Measurements from ENCODE around the gene ABCC1.
"Not testable (repeated sequence)": the region's sequence is repeated elsewhere in the genome, so short reads cannot be mapped to it uniquely, and the experiment has no call there.

ABCC1 gene

DNA sequence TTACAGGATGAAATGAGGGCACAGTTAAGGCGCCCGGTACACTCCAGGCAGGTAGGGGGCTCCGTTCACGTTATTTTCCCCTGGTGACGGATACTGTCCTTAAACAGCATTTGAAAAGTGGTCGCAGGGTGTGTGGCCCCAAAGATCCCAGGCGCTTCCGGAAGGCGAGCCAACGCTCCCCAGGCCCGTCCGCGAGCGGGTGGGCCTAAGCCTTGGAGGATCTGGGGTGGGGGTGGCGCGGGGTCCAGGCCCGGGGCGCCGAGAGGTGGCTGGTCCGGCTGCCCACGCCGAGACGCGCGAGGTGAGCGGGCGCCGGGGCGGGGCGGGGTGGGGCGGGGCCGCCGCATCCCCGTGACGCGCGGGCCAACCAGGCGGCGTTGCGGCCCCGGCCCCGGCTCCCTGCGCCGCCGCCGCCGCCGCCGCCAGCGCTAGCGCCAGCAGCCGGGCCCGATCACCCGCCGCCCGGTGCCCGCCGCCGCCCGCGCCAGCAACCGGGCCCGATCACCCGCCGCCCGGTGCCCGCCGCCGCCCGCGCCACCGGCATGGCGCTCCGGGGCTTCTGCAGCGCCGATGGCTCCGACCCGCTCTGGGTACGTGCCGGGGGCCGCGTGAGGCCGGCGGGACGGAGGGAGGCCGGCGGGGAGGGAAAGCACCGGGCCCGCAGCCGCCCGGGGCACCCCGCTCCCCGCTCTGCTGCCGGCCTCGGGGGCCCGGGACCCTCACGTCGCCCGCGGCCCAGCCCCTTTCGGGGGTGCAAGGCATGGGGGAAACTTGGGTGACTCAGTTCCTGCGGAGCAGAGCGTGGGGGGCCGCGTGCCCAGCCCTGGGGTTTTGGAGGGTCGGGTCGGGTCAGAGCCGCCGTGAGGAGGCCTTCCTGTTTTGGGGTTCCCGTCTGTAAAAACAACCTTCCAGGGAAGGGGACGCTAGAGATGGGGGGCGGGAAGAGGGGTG lies at the start of gene ABCC1:
Gene ABCC1 (plus strand): TSS at position 407 of the 951 bp plus-strand sequence. CDS start 136 bp downstream, at position 543.
- Mint-ChIP-seq H3K4me3 (peak within 1 kb of the TSS; percentile 99), H3K27ac (peak within 1 kb of the TSS; percentile 99), H3K27me3 (no peaks in the 10 kb centered on the region), H3K36me3 (peaks cover 2 to 9% of the 10 kb centered on the region in 2 donors), H3K4me1 (peaks cover 30 to 53% of the 10 kb centered on the region in 2 donors), H3K9me3 (no peaks in the 10 kb centered on the region)
- ATAC-seq (replicated peaks) (peak; percentile 73 to 74), DNase-seq (peak; percentile 24)

DNA sequence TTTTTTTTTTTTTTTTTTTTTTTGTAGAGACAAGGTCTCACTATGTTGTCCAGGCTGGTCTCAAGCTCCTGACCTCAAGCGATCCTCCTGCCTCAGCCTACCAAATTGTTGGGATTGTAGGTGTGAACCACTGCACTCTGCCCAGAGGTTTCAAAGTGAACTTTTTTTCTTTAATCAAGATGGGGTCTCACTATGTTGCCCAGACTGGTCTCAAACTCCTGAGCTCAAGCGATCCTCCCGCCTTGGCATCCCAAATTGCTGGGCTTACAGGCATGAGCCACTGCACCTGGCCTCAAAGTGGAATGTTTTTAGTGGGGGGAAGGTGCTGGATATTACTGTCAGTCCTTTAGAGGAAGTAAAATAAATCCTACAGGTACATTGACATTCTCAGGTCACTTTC lies 49.1 kb upstream of the ABCC1 start:
- Mint-ChIP-seq H3K4me3 (no peak overlapping the region), H3K27ac (no peak overlapping the region), H3K27me3 (no peaks in the 10 kb centered on the region), H3K4me1 (peaks cover 14 to 19% of the 10 kb centered on the region in 2 donors), H3K9me3 (no peaks in the 10 kb centered on the region), H3K36me3 (no peaks in the 10 kb centered on the region)
- DNase-seq (no peak), ATAC-seq (replicated peaks) (no peak)

DNA sequence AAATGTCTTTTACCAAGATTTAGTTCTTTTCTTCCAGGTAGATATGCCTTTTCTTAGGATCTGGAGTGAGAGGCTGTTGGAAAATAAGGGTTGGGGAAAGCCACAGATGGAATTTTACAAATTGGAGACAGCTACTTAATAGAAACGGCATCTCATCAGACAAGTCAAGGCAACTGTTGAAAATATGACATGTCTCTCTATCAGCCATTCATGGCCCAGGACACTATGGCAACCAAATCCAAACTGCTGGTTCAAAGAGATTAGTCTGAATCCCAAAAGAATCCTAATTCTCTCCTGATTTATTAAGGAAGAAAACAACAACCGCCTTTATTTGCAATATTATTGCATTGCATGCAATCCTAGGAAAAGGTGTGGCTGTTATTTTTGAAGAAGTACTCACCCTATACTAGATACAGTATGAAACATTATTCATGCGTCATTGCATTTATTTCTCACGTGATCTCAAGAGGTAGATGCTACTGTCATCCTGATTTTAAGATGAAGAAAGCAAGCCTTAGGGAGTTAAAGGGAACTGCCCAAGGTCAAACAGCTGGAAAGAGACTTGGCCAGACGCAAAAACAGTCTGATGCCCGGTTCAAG lies 48.4 kb upstream of the ABCC1 start:
- Mint-ChIP-seq H3K9me3 (no peaks in the 10 kb centered on the region), H3K36me3 (no peaks in the 10 kb centered on the region), H3K4me3 (no peak overlapping the region), H3K4me1 (peaks cover 14 to 19% of the 10 kb centered on the region in 2 donors), H3K27ac (no peak overlapping the region), H3K27me3 (no peaks in the 10 kb centered on the region)
- ATAC-seq (replicated peaks) (no peak), DNase-seq (no peak)

DNA sequence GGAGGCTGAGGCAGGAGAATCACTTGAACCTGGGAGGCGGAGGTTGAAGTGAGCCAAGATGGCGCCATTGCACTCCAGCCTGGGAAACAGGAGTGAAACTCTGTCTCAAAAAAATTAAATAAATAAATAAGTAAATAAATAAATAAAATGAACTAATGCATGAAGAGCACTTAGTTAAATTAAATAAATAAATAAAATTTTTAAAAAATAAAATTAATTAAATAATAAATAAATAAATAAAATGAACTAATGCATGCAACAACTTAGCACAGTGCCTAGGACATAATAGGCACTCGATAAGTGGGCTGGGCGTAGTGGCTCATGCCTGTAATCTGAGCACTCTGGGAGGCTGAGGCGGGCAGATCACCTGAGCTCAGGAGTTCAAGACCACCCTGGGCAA lies 45.5 kb upstream of the ABCC1 start:
- no peak for DNase-seq
- no peak overlapping the region for H3K27ac Mint-ChIP-seq

GRCh38 chr16:15906439-15906838 lies 43.0 kb upstream of the ABCC1 start:
- DNase-seq (no peak), ATAC-seq (replicated peaks) (no peak)
- peaks cover 5 to 8% of the 10 kb centered on the region in 2 donors for H3K4me1 Mint-ChIP-seq
- peaks cover 2 to 5% of the 10 kb centered on the region in 2 donors for H3K9me3 Mint-ChIP-seq
- no peaks in the 10 kb centered on the region for H3K36me3 Mint-ChIP-seq
- H3K27ac Mint-ChIP-seq: no peak overlapping the region
- no peak overlapping the region for H3K4me3 Mint-ChIP-seq
- no peaks in the 10 kb centered on the region for H3K27me3 Mint-ChIP-seq

More for the DNA sequence above, 45.5 kb upstream of the ABCC1 start:
- Mint-ChIP-seq H3K36me3 (no peaks in the 10 kb centered on the region), H3K27me3 (no peaks in the 10 kb centered on the region), H3K4me3 (no peak overlapping the region), H3K4me1 (peaks cover 7 to 15% of the 10 kb centered on the region in 2 donors), H3K9me3 (no peaks in the 10 kb centered on the region)
- ATAC-seq (replicated peaks): no peak

DNA sequence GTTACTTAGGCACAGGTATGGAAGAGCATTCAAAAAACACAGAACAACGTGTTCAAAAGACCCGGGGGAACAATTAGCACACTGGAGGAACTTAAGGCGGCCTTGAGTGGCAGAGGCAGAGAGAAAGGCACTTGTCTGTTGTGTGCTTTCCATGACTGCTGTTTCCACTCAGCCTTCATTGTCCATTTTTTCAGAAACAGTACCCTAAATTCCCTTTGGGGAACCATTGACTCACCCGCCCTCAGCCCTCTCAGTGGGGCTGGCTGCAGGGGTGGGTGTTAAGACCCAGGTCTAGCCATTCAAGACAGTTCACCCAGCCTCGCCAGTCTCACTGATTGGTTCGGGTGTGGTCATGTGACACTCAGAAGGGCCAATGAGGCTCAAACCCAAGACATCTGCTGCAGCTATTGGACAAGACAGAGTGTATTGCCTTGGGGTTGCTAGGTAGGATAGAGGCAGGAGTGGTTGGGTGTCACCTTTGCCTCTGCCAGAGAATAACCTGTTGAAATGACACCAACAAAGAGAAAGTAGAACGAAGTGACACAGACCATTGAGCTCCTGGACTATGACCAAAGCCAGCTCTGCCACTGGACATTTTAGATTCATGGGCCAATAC lies 41.4 kb upstream of the ABCC1 start:
- H3K4me3 Mint-ChIP-seq: no peak overlapping the region
- no peak overlapping the region for H3K27ac Mint-ChIP-seq
- no peaks in the 10 kb centered on the region for H3K36me3 Mint-ChIP-seq
- H3K27me3 Mint-ChIP-seq: no peaks in the 10 kb centered on the region
- DNase-seq (peak; percentile 60), ATAC-seq (replicated peaks) (peak; percentile 99 to 100)
- peaks cover 7 to 14% of the 10 kb centered on the region in 2 donors for H3K4me1 Mint-ChIP-seq
- H3K9me3 Mint-ChIP-seq: peaks cover 2 to 5% of the 10 kb centered on the region in 2 donors

- Mint-ChIP-seq H3K4me3 (no peak overlapping the region), H3K27ac (peak overlapping the region; percentile 15), H3K4me1 (peaks cover 7 to 16% of the 10 kb centered on the region in 2 donors), H3K27me3 (no peaks in the 10 kb centered on the region), H3K36me3 (no peaks in the 10 kb centered on the region), H3K9me3 (peaks cover 2 to 5% of the 10 kb centered on the region in 2 donors)
- ATAC-seq (replicated peaks) (no peak), DNase-seq (no peak)
Measured at GRCh38 chr16:15911198-15911597, 38.2 kb upstream of the ABCC1 start.

GRCh38 chr16:15913046-15913698 lies 36.2 kb upstream of the ABCC1 start:
- Mint-ChIP-seq H3K36me3 (no peaks in the 10 kb centered on the region), H3K4me1 (peaks cover 4 to 10% of the 10 kb centered on the region in 2 donors), H3K9me3 (peaks cover 2 to 5% of the 10 kb centered on the region in 2 donors), H3K4me3 (no peak overlapping the region), H3K27ac (peak overlapping the region; percentile 44), H3K27me3 (no peaks in the 10 kb centered on the region)
- ATAC-seq (replicated peaks) (no peak), DNase-seq (no peak)

DNA sequence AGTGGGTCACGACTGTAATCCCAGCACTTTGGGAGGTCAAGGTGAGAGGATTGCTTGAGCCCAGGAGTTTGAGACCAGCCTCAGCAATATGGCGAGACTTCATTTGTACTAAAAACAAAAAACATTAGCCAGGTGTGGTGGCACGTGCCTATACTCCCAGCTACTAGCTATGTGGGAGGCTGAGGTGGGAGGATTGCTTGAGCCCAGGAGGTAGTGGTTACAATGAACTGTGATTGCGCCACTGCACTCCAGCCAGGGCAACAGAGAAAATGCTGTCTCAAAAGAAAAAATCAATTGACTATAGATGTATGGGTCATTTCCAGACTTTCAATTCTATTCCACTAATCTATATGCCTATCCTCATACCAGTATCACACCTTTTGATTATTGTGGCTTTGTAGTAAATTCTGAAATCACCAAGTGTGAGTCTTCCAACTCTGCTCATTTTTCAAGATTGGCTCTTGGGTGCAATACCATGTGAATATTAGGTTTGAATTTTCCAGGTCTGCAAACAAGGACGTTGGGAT lies 33.8 kb upstream of the ABCC1 start:
- ATAC-seq (replicated peaks): no peak
- Mint-ChIP-seq H3K36me3 (no peaks in the 10 kb centered on the region), H3K4me1 (peaks cover 4 to 8% of the 10 kb centered on the region in 2 donors), H3K9me3 (peaks cover 2 to 5% of the 10 kb centered on the region in 2 donors), H3K27me3 (no peaks in the 10 kb centered on the region), H3K27ac (no peak overlapping the region), H3K4me3 (no peak overlapping the region)
- DNase-seq: no peak

DNA sequence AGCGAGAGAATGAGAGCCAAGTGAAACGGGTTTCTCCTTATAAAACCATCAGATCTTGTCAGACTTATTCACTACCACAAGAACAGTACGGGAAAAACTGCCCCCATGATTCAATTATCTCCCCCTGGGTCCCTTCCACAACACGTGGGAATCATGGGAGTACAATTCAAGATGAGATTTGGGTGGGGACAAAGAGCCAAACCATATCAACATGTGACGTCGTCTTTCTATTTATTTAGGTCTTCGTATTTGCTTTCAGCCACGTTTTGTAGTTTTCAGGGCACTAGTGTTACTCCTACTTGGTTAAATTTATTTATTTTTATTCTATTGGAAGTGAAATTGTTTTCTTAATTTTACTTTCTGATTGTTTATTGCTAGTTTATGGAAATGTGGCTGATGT lies 33.1 kb upstream of the ABCC1 start:
- ATAC-seq (replicated peaks): no peak
- no peak for DNase-seq
- no peaks in the 10 kb centered on the region for H3K27me3 Mint-ChIP-seq
- H3K9me3 Mint-ChIP-seq: peaks cover 0 to under 1% of the 10 kb centered on the region in 2 donors
- no peaks in the 10 kb centered on the region for H3K36me3 Mint-ChIP-seq
- H3K4me3 Mint-ChIP-seq: no peak overlapping the region
- H3K4me1 Mint-ChIP-seq: peaks cover 2 to 8% of the 10 kb centered on the region in 2 donors
- no peak overlapping the region for H3K27ac Mint-ChIP-seq

DNA sequence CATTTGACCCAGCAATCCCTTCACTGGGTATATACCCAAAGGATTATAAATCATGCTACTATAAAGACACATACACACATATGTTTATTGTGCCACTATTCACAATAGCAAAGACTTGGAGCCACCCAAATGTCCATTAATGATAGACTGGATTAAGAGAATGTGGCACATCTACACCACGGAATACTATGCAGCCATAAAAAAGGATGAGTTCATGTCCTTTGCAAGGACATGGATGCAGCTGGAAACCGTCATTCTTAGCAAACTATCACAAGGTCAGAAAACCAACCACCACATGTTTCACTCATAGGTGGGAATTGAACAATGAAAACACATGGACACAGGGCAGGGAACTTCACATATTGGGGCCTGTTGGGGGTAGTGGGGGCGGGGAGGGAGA lies 31.1 kb upstream of the ABCC1 start:
- H3K27me3 Mint-ChIP-seq; DNase-seq; H3K27ac Mint-ChIP-seq; H3K4me1 Mint-ChIP-seq; H3K4me3 Mint-ChIP-seq; H3K36me3 Mint-ChIP-seq; ATAC-seq (replicated peaks); H3K9me3 Mint-ChIP-seq: not testable (repeated sequence)

DNA sequence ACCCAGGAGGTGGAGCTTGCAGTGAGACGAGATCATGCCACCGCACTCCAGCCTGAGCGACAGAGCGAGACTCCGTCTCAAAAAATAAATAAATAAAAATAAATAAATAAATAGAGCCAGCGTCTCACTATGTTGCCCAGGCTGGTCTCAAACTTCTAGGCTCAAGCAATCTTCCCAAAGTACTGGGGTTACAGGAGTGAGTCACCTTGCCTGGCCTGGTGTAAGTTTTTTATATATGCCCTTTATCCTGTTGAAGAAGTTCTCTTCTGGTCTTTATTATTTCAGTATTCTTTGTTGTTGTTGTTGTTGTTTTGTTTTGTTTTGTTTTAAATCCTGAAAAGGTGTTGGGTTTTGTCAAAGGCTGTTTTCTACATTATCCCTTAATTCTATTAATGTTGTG lies 30.1 kb upstream of the ABCC1 start:
- no peak overlapping the region for H3K4me3 Mint-ChIP-seq
- no peaks in the 10 kb centered on the region for H3K9me3 Mint-ChIP-seq
- no peaks in the 10 kb centered on the region for H3K36me3 Mint-ChIP-seq
- H3K4me1 Mint-ChIP-seq: no peaks in the 10 kb centered on the region
- DNase-seq: no peak
- H3K27me3 Mint-ChIP-seq: no peaks in the 10 kb centered on the region
- ATAC-seq (replicated peaks): no peak
- H3K27ac Mint-ChIP-seq: no peak overlapping the region

- no peak for DNase-seq
- Mint-ChIP-seq H3K9me3 (no peaks in the 10 kb centered on the region), H3K27ac (no peak overlapping the region), H3K4me1 (no peaks in the 10 kb centered on the region), H3K4me3 (no peak overlapping the region), H3K27me3 (no peaks in the 10 kb centered on the region), H3K36me3 (no peaks in the 10 kb centered on the region)
- ATAC-seq (replicated peaks): no peak
Measured at GRCh38 chr16:15924996-15925395, 24.4 kb upstream of the ABCC1 start.

DNA sequence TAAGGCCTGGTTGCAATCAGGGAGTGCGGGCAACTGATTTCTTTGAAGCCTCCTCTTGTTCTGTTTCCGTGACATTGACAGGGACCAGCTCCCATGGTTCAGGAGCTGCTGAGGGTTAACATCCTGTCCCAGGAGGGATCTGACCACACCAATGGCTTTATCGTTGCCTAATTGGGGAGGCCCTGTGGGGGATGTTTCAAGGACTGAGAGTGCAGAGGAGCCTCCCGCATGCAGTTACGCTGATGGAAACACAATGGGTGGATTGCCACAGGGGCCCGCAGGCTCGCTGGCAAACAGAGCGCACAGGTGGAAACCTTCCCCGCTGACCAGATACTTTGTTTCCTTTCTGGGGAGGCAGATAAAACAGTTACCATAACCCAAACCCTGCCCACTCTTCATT lies 23.8 kb upstream of the ABCC1 start:
- Mint-ChIP-seq H3K4me3 (no peak overlapping the region), H3K27me3 (no peaks in the 10 kb centered on the region), H3K27ac (no peak overlapping the region), H3K9me3 (no peaks in the 10 kb centered on the region), H3K4me1 (no peaks in the 10 kb centered on the region), H3K36me3 (no peaks in the 10 kb centered on the region)
- ATAC-seq (replicated peaks) (no peak), DNase-seq (no peak)

Measured in stimulated activated naive B cell treated with anti-CD40 and anti-IgM and Interleukin-4, amounts not matched to agents 10 μg/mL and 1 μg/mL and 100 μg/mL, for 72 hours (primary cell).